ENCODE measurements around the gene CDS2.

Gene CDS2

DNA sequence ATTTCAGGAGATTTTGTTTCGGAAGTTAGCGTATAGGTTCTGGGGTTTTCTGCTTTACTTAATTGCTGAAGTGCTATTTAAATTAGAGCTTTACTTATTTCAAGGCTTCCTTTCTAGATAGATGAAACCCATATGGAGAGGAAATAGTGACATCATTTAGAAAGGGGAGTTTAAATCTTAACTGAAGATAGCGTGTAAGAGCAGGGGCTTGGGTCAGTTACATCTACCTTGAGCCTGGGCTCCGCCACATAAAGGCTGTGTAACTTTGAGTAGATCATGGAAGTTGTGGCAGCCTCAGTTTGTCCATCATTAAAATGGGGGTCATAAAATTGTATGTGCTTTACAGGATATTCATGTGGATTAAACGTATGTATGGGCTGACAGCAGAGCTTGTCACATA, 4.7 kb downstream of the CDS2 start:
- peaks cover 9% of the 10 kb centered on the region for H3K36me3 Mint-ChIP-seq (ENCODE audit: low read depth)
- peak overlapping the region; percentile 4 for H3K27ac Mint-ChIP-seq

DNA sequence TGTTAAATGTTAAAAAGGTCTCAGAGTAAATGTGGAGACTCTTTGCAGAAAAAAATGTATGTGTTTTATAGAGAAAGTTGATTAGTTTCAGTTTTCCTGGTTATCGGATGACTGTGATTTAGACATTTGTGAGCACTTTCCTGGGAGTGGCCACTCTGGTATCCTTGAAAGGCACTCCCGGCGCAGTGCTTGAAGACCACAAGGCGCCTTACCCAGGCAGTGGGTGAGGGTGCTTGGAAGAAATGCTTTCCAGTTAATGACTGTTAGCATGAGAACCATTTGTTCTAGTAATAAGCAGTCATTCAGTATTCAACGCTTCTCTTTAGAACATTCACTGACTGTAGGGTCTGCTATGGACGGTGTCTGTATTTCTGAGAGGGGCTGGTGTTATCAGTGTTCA, 7.2 kb downstream of the CDS2 start:
- H3K27me3 Mint-ChIP-seq (ENCODE audit: low read depth) = no peaks in the 10 kb centered on the region
- H3K36me3 Mint-ChIP-seq (ENCODE audit: low read depth) = peaks cover 6% of the 10 kb centered on the region
- no peak overlapping the region for H3K4me3 Mint-ChIP-seq
- no peak overlapping the region for H3K27ac Mint-ChIP-seq
- H3K9me3 Mint-ChIP-seq = no peaks in the 10 kb centered on the region
- H3K4me1 Mint-ChIP-seq (ENCODE audit: low read depth) = peaks cover 16% of the 10 kb centered on the region

More for the DNA sequence above, 4.7 kb downstream of the CDS2 start:
- no peaks in the 10 kb centered on the region for H3K27me3 Mint-ChIP-seq (ENCODE audit: low read depth)
- peaks cover 26% of the 10 kb centered on the region for H3K4me1 Mint-ChIP-seq (ENCODE audit: low read depth)
- H3K4me3 Mint-ChIP-seq = no peak overlapping the region
- no peaks in the 10 kb centered on the region for H3K9me3 Mint-ChIP-seq

DNA sequence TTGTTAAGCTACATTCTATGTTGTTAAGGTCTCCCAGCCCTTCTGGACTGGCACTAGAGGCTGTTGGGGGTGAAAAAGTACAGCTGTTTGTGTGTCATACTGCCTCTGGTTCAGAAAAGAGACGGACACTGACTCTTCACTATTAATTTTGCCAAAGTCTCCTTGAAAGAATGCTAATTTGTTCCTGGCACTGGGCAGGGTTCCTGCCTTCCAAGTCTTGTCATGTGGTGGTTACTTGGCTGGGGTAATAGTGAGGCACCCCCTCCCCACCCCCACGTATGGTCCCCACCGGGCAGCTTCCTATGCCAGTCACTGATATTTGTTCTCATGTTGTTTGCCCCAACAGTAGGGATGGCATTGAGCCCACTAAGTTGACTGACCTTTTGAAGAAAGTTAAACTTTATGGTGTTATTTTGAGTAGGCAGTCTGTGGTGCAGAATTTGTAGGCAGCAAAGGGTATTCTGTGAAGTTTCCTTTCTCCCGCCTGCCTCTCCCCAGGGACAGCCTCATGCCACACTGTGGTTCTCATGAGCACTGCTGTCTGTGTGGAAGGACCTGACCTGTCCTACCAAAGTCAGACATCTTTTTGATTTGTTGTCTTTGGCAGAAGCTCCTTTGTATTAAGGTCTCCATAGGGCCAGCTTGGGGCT, 8.7 kb downstream of the CDS2 start:
- Mint-ChIP-seq H3K27me3 (ENCODE audit: low read depth) (no peaks in the 10 kb centered on the region), H3K36me3 (ENCODE audit: low read depth) (peaks cover 7% of the 10 kb centered on the region), H3K9me3 (no peaks in the 10 kb centered on the region), H3K4me1 (ENCODE audit: low read depth) (peaks cover 20% of the 10 kb centered on the region), H3K27ac (no peak overlapping the region), H3K4me3 (no peak overlapping the region)

DNA sequence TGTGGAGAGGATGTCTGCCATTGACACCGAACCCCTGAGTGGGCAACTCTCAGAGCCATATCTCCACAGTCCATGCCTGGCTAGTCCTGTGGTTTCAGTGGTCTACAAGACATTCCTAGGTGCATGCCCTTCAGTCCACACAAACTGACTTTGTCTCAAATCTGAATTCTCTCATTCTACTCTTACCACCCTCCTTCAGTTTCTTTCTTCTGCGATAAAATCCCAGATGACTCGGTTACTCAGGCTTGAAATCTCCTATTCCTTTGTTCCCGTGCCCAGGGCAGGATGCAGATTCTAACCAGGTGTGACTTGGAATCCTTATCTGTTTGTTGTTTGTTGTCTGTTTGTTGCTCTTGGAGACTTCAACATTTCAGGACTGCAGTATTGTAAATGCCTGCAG, 9.3 kb downstream of the CDS2 start:
- Mint-ChIP-seq H3K4me1 (ENCODE audit: low read depth) (peaks cover 20% of the 10 kb centered on the region), H3K4me3 (no peak overlapping the region), H3K27ac (no peak overlapping the region), H3K27me3 (ENCODE audit: low read depth) (no peaks in the 10 kb centered on the region), H3K9me3 (no peaks in the 10 kb centered on the region), H3K36me3 (ENCODE audit: low read depth) (peaks cover 7% of the 10 kb centered on the region)

DNA sequence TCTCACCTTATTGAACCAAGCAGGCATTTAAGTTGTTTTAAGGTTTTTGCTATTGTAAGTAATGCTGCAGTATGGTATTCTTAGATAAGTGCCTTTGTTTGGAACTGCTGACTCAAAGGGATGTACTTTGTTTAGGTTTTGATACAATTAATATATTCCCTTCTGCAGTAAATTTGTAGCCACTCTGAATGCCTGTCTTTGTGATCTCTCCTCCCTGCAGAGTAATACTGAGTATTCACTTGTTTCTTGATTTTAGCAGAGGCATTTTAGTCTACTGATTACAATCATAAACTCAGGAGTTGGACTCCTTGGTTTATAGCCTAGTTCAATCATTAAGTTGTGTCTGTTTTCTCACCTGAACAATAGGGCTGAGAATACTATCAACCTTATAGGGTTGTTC, 13.4 kb downstream of the CDS2 start:
- Mint-ChIP-seq H3K4me3 (no peak overlapping the region), H3K4me1 (ENCODE audit: low read depth) (peaks cover 18% of the 10 kb centered on the region), H3K27ac (no peak overlapping the region)

DNA sequence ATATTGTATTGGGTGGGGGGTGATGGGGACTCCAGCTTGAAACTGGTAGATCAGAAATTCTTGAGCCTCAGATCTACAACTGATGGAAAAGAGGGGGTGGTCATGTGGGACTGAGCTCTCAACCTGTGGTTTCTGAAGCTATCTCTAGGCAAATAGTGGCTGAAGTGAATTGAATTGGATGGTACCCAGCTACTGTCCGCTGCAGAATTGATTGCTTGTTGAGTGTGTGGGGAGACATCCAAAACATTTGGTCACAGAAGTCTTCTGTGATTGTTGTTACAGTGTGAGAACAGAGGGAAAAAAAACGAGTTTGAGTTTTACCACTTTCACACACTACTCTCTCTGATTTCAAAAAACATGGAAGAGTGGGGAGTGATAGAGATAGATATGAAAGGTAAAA, 14.8 kb downstream of the CDS2 start:
- Mint-ChIP-seq H3K36me3 (ENCODE audit: low read depth) (peaks cover 9% of the 10 kb centered on the region), H3K27me3 (ENCODE audit: low read depth) (no peaks in the 10 kb centered on the region), H3K4me3 (no peak overlapping the region), H3K4me1 (ENCODE audit: low read depth) (peaks cover 21% of the 10 kb centered on the region), H3K27ac (no peak overlapping the region), H3K9me3 (no peaks in the 10 kb centered on the region)

More for the DNA sequence above, 13.4 kb downstream of the CDS2 start:
- Mint-ChIP-seq H3K9me3 (no peaks in the 10 kb centered on the region), H3K27me3 (ENCODE audit: low read depth) (no peaks in the 10 kb centered on the region), H3K36me3 (ENCODE audit: low read depth) (peaks cover 10% of the 10 kb centered on the region)

DNA sequence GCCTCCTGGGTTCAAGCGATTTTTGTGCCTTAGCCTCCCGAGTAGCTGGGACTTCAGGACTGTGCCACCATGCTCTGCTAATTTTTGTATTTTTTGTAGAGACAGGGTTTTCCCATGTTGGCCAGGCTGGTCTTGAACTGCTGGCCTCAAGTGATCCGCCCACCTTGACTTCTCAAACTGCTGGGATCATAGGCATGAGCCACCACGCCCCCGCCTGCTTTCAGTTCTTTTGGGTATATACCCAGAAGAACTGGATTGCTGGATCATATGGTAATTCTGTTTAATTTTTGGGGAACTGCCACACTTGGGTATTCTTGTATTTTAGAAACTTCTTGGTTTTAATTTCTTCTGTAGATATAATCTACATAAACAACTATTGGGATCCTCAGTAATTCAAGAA, 17.0 kb downstream of the CDS2 start:
- Mint-ChIP-seq H3K36me3 (ENCODE audit: low read depth) (peaks cover 9% of the 10 kb centered on the region), H3K4me3 (no peak overlapping the region), H3K27ac (no peak overlapping the region), H3K9me3 (no peaks in the 10 kb centered on the region), H3K27me3 (ENCODE audit: low read depth) (no peaks in the 10 kb centered on the region), H3K4me1 (ENCODE audit: low read depth) (peaks cover 29% of the 10 kb centered on the region)

DNA sequence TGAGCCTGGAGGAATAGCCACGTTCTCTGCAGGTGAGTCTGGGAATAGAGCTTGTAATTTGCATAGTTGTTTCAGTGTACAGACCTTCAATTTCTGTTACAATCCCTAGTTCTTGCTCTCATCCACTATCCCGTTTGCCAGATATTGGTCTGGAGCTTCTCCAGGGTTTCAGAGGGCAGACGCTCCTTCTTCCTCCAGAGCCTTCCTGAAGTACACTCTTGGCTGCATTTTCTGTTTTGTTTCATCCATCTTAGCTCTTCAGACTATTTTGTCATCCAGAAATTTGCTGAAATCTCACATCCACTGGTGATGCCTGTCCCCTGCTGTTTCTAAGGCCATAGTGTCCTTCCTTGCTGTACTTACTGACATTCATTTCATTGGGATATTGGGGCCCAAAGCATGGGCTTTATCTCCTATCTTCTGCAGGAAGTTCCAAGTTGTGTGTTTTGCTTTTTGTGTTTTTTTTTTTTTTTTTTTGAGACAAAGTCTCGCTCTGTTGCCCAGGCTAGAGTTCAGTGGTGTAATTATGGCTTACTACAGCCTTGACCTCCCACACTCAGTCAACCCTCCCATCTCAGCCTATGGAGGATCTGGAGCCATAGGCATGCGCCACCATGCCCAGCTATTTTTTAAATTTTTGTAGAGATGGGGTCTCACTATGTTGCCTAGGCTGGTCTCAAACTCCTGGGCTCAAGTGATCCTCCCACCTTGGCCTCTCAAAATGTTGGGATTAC, 18.7 kb downstream of the CDS2 start:
- no peak overlapping the region for H3K27ac Mint-ChIP-seq
- H3K4me3 Mint-ChIP-seq = no peak overlapping the region
- peaks cover 8% of the 10 kb centered on the region for H3K36me3 Mint-ChIP-seq (ENCODE audit: low read depth)
- H3K4me1 Mint-ChIP-seq (ENCODE audit: low read depth) = peaks cover 25% of the 10 kb centered on the region
- H3K27me3 Mint-ChIP-seq (ENCODE audit: low read depth) = no peaks in the 10 kb centered on the region
- H3K9me3 Mint-ChIP-seq = no peaks in the 10 kb centered on the region

DNA sequence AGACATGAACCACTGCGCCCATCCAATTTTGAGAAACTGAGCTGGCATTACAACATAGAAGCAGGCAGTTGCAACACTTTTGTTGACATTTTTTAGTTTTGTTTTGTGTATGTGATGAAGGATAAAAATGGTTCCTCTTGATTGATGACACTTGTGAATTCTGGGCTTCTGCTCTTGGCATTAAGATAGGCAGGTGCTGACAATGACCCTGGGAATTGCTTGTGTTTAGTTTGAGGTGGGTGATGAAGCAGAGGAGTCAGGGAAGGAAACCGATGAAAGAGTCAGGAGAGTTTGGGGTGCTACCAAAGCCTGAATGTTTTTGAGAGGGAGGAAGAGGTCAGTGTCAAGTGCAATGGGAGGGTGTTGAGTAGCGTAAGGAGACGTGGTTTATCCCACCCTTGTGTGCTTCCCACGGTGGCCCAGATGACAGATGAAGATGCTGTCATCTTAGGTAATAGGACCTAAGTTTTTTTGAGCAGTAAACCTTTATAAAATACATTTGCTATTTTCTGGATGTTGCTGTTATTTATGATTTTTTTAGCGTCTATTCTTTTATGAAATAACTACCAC, 19.4 kb downstream of the CDS2 start:
- H3K4me1 Mint-ChIP-seq (ENCODE audit: low read depth) = peaks cover 25% of the 10 kb centered on the region

DNA sequence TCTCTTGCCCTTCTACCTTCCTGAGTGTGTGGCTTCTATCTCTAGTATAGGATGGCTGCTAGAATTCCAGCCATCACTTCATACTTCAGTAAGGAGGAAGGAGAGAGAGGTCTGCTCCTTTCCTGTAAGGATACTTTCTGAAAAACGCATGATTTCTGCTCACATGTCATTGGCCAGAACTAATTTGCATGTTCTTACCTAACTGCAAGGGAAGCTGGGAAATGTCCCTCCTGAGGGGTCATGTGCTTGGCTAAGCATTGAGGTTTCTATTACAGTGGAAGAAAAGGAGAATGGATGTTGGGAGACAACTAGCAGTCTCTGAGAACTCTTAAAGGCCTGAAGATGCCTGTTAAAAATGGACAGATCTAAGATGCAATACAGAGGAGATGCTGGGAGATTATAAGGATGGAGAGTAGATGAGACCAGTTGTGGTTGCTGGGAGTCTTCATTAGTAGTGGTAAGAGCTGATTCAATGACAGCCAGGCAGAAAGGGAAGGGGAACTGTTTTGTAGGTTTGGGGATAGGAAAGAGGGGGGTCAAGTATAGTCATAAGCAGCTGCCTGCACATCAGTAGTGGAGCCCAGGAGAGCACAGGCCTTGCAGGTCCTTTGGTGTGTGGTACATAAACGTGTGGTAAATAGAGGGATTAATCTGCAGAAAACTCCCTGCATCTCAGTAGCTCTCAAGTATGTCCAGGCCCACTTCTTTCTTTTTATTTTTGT, 20.2 kb downstream of the CDS2 start:
- Mint-ChIP-seq H3K4me3 (no peak overlapping the region), H3K4me1 (ENCODE audit: low read depth) (peaks cover 21% of the 10 kb centered on the region), H3K36me3 (ENCODE audit: low read depth) (peaks cover 4% of the 10 kb centered on the region), H3K9me3 (no peaks in the 10 kb centered on the region), H3K27me3 (ENCODE audit: low read depth) (no peaks in the 10 kb centered on the region), H3K27ac (no peak overlapping the region)

More for the DNA sequence above, 19.4 kb downstream of the CDS2 start:
- Mint-ChIP-seq H3K27ac (no peak overlapping the region), H3K36me3 (ENCODE audit: low read depth) (peaks cover 8% of the 10 kb centered on the region), H3K4me3 (no peak overlapping the region), H3K27me3 (ENCODE audit: low read depth) (no peaks in the 10 kb centered on the region), H3K9me3 (no peaks in the 10 kb centered on the region)

DNA sequence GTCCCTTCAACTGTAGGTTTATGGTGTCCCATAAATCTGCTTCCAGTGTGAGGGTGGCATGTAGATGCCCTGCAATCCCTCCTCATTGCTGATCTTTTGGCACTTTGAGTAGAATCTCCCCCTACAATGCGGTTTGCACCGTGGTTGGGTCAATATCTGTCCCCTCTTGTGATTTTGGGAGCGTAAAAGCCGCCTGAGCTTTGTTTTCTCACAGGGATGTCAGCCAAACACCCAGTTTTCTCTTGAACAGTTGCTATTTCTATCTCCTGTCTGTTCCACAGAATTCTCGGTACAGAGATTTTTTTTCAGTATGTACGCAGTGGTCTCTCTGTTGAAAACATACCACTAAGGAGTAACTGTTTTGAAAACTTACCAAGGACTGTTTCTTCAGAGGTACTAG, 21.8 kb downstream of the CDS2 start:
- H3K27me3 Mint-ChIP-seq (ENCODE audit: low read depth) = no peaks in the 10 kb centered on the region
- H3K27ac Mint-ChIP-seq = no peak overlapping the region
- peaks cover 8% of the 10 kb centered on the region for H3K36me3 Mint-ChIP-seq (ENCODE audit: low read depth)
- H3K9me3 Mint-ChIP-seq = no peaks in the 10 kb centered on the region
- H3K4me1 Mint-ChIP-seq (ENCODE audit: low read depth) = peaks cover 29% of the 10 kb centered on the region
- no peak overlapping the region for H3K4me3 Mint-ChIP-seq

DNA sequence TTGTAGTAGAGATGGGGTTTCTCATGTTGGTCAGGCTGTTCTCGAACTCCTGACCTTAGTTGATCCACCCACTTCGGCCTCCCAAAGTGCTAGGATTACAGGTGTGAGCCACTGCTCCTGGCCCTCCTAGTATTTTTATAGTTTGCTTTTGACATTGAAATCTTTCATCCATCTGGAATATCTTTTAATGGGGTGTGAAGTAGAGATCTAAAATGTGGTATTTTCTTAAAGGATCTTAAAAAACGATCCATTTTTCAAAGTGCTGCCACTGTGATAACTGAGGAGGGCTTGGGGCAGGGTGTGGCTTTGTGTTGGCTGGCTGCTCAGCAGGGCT, 23.1 kb downstream of the CDS2 start:
- Mint-ChIP-seq H3K27ac (no peak overlapping the region), H3K9me3 (no peaks in the 10 kb centered on the region), H3K4me3 (no peak overlapping the region), H3K27me3 (ENCODE audit: low read depth) (no peaks in the 10 kb centered on the region), H3K4me1 (ENCODE audit: low read depth) (peaks cover 34% of the 10 kb centered on the region), H3K36me3 (ENCODE audit: low read depth) (peaks cover 12% of the 10 kb centered on the region)

DNA sequence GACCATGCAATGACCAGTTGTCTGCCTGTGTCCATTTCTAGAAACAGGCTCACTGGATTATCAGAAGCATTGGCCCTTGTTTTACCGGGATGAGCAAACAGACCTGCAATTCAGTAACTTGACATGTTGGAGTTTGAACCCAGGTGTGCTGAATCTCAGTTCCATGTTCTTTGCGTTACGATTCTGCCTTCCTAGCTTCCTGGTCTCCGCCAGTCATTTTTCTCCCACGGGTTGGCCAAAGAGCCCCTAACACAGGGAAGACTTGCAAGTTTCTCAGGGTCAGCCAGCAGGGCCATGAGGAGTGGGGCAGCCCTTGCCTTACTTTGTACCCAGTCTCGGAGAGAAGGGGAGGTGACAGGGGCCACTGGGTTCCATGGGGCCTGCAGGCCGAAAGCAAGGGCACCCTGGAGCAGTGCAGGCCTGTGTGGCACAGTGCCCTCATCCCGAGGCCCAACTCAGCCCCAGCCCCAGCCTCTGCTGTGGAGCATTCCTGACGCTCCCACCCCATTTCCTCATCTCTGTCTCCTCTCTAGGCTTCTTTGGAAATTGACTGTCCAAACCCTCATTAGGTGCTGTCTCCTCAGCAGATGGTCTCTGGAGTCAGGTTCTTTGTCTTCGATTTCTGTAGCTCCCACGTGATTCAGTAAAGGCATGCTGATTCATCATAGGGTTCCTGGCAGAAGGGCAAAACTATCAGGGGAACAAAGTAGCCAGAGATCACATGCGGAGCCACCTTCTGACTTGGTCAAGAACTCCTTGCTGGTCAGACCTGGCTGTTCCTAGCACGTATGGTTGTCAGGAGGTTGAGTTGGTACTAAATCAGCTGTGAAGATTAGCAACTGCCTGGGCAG, 23.6 kb downstream of the CDS2 start:
- Mint-ChIP-seq H3K27me3 (ENCODE audit: low read depth) (no peaks in the 10 kb centered on the region), H3K9me3 (no peaks in the 10 kb centered on the region), H3K4me1 (ENCODE audit: low read depth) (peaks cover 34% of the 10 kb centered on the region), H3K4me3 (no peak overlapping the region), H3K36me3 (ENCODE audit: low read depth) (peaks cover 11% of the 10 kb centered on the region), H3K27ac (no peak overlapping the region)

DNA sequence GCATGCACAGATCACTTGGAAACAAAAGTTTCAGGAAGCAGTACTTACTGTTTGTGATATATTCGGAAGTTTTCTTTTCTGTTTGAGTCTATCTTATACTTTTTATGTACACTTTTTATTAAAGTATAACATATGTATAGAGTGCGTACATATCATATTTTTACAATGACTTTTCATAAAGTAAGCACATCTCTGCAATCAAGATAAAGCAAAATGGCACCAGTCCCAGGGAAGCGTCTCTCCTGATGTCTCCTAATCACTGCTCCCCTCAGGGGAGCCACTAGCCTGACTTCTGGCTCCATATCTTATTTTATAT, 26.3 kb downstream of the CDS2 start:
- H3K27me3 Mint-ChIP-seq (ENCODE audit: low read depth) = no peaks in the 10 kb centered on the region
- peaks cover 29% of the 10 kb centered on the region for H3K4me1 Mint-ChIP-seq (ENCODE audit: low read depth)
- no peaks in the 10 kb centered on the region for H3K9me3 Mint-ChIP-seq
- no peak overlapping the region for H3K27ac Mint-ChIP-seq
- no peak overlapping the region for H3K4me3 Mint-ChIP-seq
- peaks cover 14% of the 10 kb centered on the region for H3K36me3 Mint-ChIP-seq (ENCODE audit: low read depth)
